ENCODE results near the gene M1AP.

The M1AP gene

GRCh38 chr2:74525717-74526648 lies 122.1 kb downstream of the M1AP start, which contains the start of gene DQX1:
DQX1 (minus strand) TSS chr2:74526231; CDS start chr2:74525729, 502 bp downstream.
- no peak for DNase-seq (ENCODE audit: low read depth)

DNA sequence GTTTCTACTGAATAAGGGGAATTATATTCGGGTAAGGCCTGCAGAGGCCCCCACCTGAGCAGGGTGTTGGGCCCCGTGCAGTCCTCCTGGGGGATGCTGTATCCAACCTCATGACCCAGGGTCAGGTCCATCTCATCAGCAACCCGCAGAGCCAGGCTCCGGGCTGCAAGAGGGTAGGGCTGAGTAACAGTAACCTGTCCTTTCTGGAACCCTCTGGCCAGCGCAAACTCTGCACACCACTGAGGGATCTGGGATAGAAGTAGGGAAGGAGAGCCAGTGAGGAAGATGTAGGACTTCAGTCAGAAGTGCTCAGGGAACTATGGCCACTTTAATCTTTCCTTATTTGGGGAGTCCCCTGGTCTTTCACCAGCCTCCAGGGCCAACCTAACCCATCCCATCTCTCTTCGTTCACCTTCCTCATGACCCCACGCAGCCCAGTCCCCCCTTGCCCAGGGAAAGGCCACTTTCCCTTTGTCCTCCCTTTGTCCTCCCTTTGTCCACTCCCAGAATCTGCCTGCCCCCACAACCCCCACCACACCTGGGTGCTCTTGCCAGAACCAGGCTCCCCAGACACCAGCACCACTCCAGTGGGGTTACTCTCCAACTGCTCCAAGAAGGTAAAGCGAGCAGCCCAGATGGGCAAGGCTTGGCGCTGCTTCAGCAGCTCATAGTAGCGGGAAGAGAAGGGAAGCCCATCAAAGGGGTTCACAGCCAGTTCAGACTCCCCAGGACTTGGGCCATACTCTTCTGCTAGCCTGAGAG lies 123.0 kb downstream of the M1AP start:
- no peak for DNase-seq (ENCODE audit: low read depth)

- DNase-seq (ENCODE audit: low read depth) = no peak
Measured at GRCh38 chr2:74524005-74524404, 124.1 kb downstream of the M1AP start.

DNA sequence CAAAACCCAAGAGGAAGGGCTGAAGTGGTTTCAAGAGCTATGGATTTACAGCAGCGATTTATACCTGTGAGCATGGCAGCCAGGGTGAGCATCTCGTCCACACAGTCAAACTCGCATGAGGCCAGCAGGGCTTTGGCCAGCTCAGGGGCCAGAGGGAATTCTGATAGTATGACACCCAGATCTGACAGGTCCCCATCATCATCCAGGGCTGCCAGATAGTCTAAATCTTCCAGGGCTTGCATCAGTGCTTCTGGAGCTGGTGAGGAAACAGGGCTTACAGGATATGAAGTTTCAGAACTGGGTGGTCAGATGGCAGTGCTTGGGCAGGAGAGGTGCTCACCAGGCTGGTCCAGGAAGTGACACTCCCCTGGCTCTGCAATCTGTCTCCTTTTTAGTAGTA lies 125.6 kb downstream of the M1AP start:
- no peak for DNase-seq (ENCODE audit: low read depth)

- DNase-seq (ENCODE audit: low read depth) = no peak
Measured at GRCh38 chr2:74516650-74517049, 131.5 kb downstream of the M1AP start.

DNA sequence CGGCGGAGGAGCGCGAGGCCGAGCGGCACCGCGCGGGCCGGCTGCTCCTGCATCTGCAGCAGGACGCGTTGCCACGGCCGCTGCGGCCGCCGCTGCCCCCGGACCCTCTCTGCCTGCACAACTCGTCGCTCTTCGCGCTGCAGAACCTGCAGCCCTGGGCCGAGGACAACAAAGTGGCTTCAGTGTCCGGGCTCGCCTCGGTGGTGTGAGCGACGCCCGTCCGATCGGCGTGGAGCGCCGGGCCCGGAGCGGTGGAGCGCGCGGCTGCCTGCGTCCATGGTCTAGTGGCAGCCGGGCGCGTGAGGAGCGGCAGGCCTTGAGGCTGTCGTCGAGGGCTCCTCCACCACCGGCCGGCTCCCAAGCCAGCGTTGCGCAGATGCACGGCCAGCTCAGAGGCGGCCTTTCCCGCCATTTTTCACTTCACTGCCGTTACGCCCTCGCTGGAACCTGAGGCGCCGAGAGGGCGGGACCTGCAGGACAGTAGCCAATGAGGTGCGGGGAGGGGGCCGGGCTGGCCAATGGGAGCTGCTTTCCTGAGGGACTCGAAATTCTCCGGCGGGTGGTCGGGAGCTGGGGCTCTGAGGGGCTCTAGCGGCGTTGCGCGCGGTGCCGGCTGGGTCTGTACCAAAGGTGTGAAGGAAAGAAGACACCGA lies 132.0 kb downstream of the M1AP start:
- DNase-seq (ENCODE audit: low read depth) = no peak

DNA sequence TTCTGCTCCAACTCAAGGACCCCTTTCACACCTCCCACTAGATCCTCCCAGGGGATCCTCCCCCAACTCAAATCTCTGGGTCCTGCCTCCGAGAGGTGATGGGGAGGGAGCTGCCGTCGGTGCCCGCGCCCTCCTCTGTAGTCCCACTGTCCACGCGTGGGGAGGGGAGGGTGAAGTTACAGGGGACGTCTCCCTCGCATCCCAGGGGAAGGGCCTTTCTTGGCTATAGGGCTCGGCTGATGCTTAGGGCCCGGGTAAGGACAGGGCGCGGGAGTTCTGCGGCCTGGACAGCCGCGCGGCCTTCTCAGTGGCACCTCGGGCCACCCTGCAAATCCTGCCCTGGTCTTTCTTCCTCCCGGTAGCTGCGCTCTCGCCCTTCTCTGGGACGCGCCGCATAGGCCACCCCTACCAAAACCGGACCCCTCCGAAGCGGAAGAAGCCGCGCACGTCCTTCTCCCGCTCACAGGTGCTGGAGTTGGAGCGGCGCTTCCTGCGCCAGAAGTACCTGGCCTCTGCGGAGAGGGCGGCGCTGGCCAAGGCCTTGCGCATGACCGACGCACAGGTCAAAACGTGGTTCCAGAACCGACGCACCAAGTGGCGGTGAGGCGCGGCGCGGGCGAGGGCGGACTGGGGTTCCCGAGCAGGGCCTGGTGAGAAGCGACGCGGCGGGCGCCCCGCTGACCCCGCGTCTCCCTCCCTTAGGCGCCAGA lies 132.7 kb downstream of the M1AP start:
- DNase-seq (ENCODE audit: low read depth) = no peak

DNA sequence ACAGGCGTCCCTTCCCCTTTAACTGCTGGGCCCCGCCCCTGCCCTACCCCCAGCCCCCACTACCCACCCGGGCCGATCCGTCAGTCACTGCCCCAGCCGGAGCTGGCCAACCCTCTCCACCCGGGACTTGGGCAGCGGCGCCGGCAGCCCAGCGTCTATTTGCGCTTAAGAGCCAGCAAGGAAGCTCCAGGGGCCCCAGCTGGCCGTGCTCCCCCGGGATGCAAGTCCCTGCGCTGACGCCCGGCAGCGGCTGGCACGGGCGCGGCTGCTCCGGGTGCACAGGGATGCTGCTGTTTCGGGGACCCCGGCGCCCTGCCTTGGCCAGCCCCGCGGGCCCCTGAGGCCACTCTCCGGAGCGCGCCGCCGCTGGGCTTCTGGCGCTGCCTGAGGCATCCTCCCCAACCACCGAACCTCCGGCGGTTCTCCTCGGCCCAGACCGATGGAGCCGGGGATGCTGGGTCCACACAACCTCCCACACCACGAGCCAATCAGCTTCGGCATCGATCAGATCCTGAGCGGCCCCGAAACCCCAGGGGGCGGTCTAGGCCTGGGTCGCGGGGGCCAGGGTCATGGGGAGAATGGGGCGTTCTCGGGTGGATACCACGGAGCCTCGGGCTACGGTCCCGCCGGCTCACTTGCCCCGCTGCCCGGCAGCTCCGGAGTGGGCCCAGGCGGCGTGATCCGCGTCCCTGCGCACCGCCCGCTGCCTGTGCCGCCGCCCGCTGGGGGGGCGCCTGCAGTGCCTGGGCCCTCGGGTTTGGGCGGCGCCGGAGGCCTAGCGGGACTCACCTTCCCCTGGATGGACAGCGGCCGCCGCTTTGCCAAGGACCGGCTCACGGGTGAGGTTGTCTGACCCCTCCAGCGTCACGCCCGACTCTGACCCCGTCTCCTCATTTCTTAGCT lies 133.5 kb downstream of the M1AP start, which contains the start of gene TLX2:
Gene TLX2 (plus strand): TSS at position 83 of the 903 bp plus-strand sequence. CDS start 357 bp downstream, at position 440.
- DNase-seq (ENCODE audit: low read depth) = no peak

DNA sequence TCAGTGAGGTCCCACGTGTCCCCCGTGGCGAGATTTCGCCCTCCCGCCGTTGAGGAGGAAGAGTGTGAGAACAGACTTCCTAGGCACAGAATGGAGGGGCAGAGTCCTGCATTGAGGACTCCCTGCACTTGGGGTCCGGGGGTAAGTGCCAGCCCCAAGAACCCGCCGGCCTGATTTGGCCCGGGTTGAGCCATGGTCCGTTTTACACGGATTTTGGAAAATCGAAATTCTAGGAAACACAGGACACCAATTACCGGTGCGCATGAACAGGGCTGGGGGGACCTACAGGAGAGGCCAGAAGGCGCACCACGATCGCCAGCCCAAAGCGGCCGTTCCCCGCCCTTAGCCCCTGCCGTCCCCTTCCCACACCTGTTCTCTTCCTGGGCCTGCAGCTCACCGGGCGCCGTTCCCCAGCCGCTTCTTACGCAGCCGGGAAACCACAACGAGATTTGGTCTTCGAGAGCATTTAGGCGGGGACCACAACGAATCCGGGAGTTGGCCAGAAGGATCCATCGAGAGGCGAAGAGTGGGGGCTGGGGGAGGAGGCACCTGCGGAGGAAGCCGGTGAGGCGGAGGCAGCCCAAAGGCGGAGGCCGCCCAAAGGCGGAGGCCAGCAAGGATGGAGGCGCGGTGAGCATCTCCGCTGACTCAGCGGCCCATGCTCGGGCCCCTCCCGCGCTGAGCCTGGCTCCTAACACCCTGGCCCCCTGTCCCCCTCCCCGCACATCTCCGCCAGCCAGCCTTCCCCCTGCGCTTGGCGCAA lies 134.3 kb downstream of the M1AP start:
- DNase-seq (ENCODE audit: low read depth) = no peak

GRCh38 chr2:74512744-74513604 lies 135.2 kb downstream of the M1AP start:
- DNase-seq (ENCODE audit: low read depth) = no peak

DNA sequence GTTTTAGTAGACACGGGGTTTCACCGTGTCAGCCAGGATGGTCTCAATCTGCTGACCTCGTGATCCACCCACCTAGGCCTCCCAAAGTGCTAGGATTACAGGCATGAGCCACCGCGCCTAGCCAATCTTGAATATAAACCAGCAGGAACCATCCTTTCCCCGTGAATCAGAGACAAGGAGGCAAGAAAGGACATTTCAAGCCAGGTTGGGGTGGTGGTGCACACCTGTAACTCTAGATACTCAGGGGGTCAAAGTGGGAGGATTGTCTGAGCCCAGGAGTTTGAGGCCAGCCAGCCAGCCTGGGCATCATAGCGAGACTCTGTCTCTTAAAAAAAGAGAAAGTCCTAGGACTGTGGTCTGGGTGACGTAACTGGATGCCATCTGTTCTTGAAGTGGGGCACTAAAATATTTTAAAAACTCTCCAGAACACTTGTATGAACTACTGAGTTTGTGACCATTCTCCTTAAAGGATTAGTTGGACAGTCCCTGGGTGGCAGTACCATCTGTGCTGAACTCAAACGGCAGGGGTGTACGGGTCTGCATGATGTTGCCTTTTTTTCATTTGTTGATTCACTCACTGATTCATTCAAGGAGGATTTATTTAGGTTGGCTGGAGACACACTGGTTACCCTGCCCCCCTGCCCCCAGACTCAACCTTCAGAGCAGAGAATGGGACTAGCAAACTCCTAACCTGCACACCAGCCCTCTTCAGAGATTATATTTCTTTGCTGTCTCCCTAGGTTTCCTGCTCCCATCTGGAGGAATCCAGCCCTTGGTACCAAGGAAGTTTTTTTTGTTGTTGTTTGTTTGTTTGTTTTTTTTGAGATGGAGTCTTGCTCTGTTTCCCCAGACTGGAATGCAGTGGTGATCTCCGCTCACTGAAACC lies 136.8 kb downstream of the M1AP start:
- no peak for DNase-seq (ENCODE audit: low read depth)

DNA sequence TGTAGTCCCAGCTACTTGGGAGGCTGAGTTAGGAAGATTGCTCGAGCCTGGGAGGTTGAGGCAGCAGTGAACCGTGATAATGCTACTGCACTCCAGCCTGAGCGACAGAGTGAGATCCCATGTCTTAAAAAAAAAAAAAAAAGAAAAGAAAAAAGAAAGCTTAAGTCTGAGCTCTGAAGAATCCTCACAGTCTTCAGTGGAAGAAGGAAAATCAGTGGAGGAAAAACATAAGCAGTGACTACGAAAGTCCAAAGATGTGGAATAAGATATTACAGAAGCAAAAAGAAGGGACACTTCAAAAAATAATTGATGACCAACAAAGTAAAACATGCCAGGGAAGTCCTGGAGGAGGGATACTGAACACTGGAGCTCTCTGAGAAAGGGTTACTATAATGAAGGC lies 137.9 kb downstream of the M1AP start:
- no peak for DNase-seq (ENCODE audit: low read depth)

GRCh38 chr2:74507926-74508520 lies 140.1 kb downstream of the M1AP start:
- DNase-seq (ENCODE audit: low read depth) = no peak
